Erythroblast (primary cell): Measurements from ENCODE around the gene SSR4.

Source experiments
- GATA1 ChIP-seq: IDR thresholded peaks from 2 replicates; pipeline ENCODE4 v1.6.1; 2011; ENCODE audit warnings: low read depth, mild to moderate bottlenecking, control low read depth, low read length, moderate library complexity
- POLR2A ChIP-seq: IDR thresholded peaks from 2 replicates; pipeline ENCODE4 v1.6.1; 2011; ENCODE audit warnings: mild to moderate bottlenecking, low read length

GRCh38 chrX:153812220-153812619 is 17.8 kb downstream of the SSR4 start:
- TF ChIP-seq POLR2A (no peak), GATA1 (no peak)
